GM10266 (cell line): ENCODE data around the gene TCFL5.

Experiments
- DNase-seq: peaks from one replicate; pipeline ENCODE4 v3.0.0; 2012; ENCODE audit errors: extremely low spot score
- TF ChIP-seq, protein P1 (sequence below): IDR thresholded peaks from 2 replicates; pipeline ENCODE4 v1.5.1; 2012; ENCODE audit warnings: mild to moderate bottlenecking, low read depth; ENCODE audit not compliant: control insufficient read depth, insufficient read depth; ENCODE audit errors: missing control alignments

TCFL5 gene

DNA sequence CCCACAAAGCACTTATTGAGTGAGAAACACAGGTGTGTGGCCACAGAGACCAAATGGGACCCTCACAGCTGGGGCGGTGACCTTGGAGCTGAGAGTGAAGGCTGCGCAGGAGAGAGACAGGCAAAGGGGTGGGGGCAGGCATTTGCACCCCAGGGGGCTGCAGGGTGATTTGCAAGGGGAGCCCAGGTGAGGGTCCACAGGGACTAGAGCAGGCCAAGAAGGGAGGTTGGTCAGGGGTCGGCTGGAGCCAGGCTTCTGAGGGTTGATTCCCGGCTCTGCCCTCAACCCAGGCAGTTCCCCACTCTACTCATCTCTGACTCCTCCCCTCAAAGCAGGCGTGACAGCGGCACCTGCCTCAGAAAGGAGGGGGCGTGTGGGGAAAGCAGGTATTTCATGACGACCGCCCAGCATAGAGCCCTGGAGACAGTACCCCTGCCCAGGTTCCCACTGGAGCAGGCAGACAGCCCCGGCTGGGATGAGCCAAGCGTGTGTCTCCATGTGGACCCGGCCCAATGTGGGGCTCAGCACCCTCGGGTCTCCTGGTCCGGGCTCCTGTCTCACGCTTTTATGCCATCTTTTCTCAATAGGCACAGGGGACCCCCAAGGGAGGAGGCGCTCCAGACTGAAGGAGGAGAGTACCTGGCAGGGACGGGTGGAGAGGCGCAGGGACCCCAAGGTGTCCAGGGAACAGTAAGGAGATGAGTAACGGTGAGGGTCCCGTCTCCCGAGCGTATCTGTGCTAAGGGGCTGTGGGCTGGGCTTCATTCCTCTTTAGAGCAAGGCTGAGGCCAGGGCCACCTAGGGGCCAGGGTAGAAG, 68.5 kb downstream of the TCFL5 start:
- TF ChIP-seq, protein P1, sequence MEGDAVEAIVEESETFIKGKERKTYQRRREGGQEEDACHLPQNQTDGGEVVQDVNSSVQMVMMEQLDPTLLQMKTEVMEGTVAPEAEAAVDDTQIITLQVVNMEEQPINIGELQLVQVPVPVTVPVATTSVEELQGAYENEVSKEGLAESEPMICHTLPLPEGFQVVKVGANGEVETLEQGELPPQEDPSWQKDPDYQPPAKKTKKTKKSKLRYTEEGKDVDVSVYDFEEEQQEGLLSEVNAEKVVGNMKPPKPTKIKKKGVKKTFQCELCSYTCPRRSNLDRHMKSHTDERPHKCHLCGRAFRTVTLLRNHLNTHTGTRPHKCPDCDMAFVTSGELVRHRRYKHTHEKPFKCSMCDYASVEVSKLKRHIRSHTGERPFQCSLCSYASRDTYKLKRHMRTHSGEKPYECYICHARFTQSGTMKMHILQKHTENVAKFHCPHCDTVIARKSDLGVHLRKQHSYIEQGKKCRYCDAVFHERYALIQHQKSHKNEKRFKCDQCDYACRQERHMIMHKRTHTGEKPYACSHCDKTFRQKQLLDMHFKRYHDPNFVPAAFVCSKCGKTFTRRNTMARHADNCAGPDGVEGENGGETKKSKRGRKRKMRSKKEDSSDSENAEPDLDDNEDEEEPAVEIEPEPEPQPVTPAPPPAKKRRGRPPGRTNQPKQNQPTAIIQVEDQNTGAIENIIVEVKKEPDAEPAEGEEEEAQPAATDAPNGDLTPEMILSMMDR, result no peak
- DNase-seq, result no peak

DNA sequence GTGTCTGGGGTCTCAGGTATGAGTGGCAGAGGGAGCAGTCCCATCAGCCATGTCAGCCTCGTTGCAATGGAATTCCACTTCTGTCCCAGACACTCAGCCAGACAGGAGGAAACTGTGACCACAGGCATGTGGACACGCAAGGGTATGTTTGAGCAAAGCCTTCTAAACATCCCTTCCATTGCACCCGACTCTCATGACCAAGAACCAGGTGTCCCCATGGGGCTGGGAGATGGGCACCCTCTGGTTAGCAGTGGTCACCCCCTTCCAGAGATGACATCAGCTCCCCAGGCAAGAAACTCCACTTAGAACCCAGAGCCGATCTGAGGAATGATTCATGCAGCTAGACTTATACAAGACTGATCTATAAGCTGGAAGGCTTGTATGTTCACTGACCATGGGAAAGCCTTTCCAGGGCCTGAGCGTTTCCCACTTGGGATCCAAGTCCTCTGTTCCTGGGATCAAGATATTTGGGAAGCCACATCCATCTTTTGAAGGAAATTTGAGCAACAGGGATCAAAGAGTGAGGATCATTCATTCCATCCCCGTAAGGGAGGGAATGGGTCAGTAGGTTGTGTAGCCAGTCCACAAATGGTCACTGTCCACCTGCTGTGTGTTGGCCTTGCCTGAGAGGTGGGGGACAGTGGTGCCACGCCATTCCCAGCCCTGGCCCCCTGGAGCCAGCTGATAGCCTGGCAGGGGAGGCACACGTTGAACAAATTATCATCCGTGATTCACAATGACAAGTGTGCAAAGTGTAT, 69.3 kb downstream of the TCFL5 start:
- no peak for DNase-seq
- TF ChIP-seq, protein P1, result no peak

DNA sequence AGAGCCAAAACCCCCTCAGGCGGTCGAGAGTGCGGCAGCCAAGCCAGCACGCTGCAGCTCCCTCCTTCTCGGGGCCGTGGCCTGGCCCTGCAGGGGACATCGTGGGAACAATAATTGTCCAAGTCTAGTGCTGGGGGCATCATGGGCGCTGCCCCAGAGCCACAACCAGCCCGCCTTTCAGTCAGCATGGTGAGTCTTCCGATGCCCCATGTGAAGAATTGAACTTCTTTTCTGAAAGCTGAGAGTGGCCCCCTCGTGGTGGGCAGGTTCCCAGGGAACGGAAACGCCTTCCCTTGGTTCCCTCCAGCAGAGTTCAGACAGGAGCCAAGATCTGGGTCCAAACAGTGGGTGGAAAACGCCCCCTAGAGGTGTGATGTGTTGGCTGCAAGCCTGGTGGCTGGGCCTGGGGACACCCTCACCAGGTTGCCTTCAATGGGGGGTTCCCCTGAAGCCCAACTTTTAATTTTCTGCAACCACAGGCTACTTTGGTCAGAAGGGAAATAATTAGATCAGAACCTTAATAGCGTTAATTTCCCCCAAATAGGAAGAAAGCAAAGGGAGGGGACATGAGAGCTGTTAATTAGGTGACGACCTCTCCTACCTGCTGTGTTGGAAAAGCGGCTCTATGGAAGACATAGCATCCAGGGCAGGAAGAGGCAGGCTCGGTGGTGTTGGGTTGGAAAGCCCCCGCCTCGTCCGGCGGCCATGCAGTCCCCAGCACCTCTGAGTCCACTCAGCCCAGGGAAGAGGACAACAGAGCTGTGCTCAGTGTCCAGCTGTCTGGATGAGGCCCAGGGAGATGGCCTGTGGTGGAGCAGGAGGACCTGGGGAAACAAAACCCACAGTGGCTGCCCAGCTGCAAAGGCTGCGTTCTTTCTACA, 70.1 kb downstream of the TCFL5 start:
- TF ChIP-seq, protein P1, result peak; percentile 85
- peak; percentile 84 for DNase-seq
